Endodermal cell (in vitro differentiated cells): ENCODE data around the gene SLC17A8. TPM values are rescaled to one million over a fixed set of nuclear protein-coding genes. Genes with fewer than 3 reads are reported as not detected.

Source experiments
- DNase-seq: peaks from one replicate; pipeline ENCODE4 v3.0.0-alpha.2; 2017
- H3K27ac ChIP-seq: 2 replicates; pipeline ENCODE4 v1.5.1; 2013; ENCODE audit warnings: mild to moderate bottlenecking, low read depth, low read length, moderate library complexity
- H3K27me3 ChIP-seq: 2 replicates; pipeline ENCODE4 v1.6.1; 2013; ENCODE audit warnings: mild to moderate bottlenecking, low read length, moderate library complexity; ENCODE audit not compliant: insufficient read depth, control insufficient read depth, poor library complexity, severe bottlenecking
- H3K36me3 ChIP-seq: 2 replicates; pipeline ENCODE4 v1.7.0; 2013; ENCODE audit warnings: mild to moderate bottlenecking, low read length, moderate library complexity; ENCODE audit not compliant: control insufficient read depth, insufficient read depth
- H3K4me1 ChIP-seq: one replicate; pipeline ENCODE4 v1.7.0; 2013; ENCODE audit warnings: low read length; ENCODE audit not compliant: control insufficient read depth, insufficient read depth
- H3K4me3 ChIP-seq: 2 replicates; pipeline ENCODE4 v1.5.1; 2013; ENCODE audit warnings: mild to moderate bottlenecking, low read length, moderate library complexity
- H3K9ac ChIP-seq: 2 replicates; pipeline ENCODE4 v1.6.1; 2013; ENCODE audit warnings: mild to moderate bottlenecking, low read length, moderate library complexity; ENCODE audit not compliant: poor library complexity, severe bottlenecking; ENCODE audit errors: extremely low read depth
- H3K9me3 ChIP-seq: 2 replicates; pipeline ENCODE4 v1.6.1; 2013; ENCODE audit warnings: mild to moderate bottlenecking, low read length, moderate library complexity; ENCODE audit not compliant: control insufficient read depth
- H3K27ac Mint-ChIP-seq: 2 replicates; pipeline ENCODE4 v1.8.0; 2020; ENCODE audit warnings: mixed read lengths
- H3K27me3 Mint-ChIP-seq: 2 replicates; pipeline ENCODE4 v1.8.0; 2021; ENCODE audit warnings: mild to moderate bottlenecking, mixed read lengths; ENCODE audit not compliant: insufficient read depth
- H3K36me3 Mint-ChIP-seq: 2 replicates; pipeline ENCODE4 v1.8.0; 2020; ENCODE audit warnings: low read depth, mixed read lengths
- H3K4me1 Mint-ChIP-seq: 2 replicates; pipeline ENCODE4 v1.8.0; 2020; ENCODE audit warnings: mixed read lengths
- H3K4me3 Mint-ChIP-seq: 2 replicates; pipeline ENCODE4 v1.8.0; 2020; ENCODE audit warnings: mild to moderate bottlenecking, moderate library complexity, mixed read lengths
- H3K9me3 Mint-ChIP-seq: 2 replicates; pipeline ENCODE4 v1.8.0; 2020; ENCODE audit warnings: mild to moderate bottlenecking, mixed read lengths
- CTCF ChIP-seq: fragments of 200-600 bp; sonication (generic); conservative IDR thresholded peaks from 2 replicates; pipeline ENCODE4 v1.5.0; 2021; ENCODE audit warnings: antibody characterized with exemption, mild to moderate bottlenecking
- WGBS, 2 experiments: methylation state at CpG; one replicate each; pipeline versions ENCODE4 v1.1.5 to v1.1.7; 2013; ENCODE audit warnings: missing lambda C conversion rate in 2 of 2, mixed read lengths in 1 of 2; ENCODE audit not compliant: insufficient coverage in 1 of 2, insufficient read length in 1 of 2; 5-methylcytosine and 5-hydroxymethylcytosine counted together
- total RNA-seq, 2 donors: library from RNA; stranded (reverse); fragmentation: NEBNext Ultra II Directional in 1 of 2; extraction: Animal tissue kit (Norgen Biotek cat#: 25700) in 1 of 2; gene quantifications; 2 replicates in 1 of 2; 3 replicates in 1 of 2; pipeline ENCODE4 v1.2.1, GENCODE V29; 2021

SLC17A8 gene
- total RNA-seq, 2 donors from 2014 or later, result 0.40 TPM; not detected in 1

- Mint-ChIP-seq H3K4me3 (no peak overlapping the region), H3K9me3 (no peaks in the 10 kb centered on the region), H3K36me3 (no peaks in the 10 kb centered on the region), H3K27ac (no peak overlapping the region), H3K27me3 (no peaks in the 10 kb centered on the region), H3K4me1 (peaks cover 7% of the 10 kb centered on the region)
- no peak overlapping the region for H3K4me3 ChIP-seq
- H3K36me3 ChIP-seq, result no peaks in the 10 kb centered on the region
- no peak overlapping the region for H3K27ac ChIP-seq
- no peaks in the 10 kb centered on the region for H3K27me3 ChIP-seq
- no peaks in the 10 kb centered on the region for H3K4me1 ChIP-seq
- WGBS, 2 experiments, result 91 to 93% methylated on average over 3 of the region's 3 CpGs
- no peak overlapping the region for H3K9ac ChIP-seq
- no peak for TF ChIP-seq CTCF
- H3K9me3 ChIP-seq, result no peaks in the 10 kb centered on the region
- no peak for DNase-seq
These were observed 93.9 kb downstream of the SLC17A8 start for GRCh38 chr12:100450735-100451134.

GRCh38 chr12:100453951-100454350, 97.1 kb downstream of the SLC17A8 start:
- no peak overlapping the region for H3K27ac ChIP-seq
- Mint-ChIP-seq H3K4me1 (no peaks in the 10 kb centered on the region), H3K4me3 (no peak overlapping the region), H3K27me3 (no peaks in the 10 kb centered on the region), H3K27ac (no peak overlapping the region), H3K36me3 (no peaks in the 10 kb centered on the region), H3K9me3 (no peaks in the 10 kb centered on the region)
- no peak for DNase-seq
- H3K9me3 ChIP-seq, result no peaks in the 10 kb centered on the region
- no peak overlapping the region for H3K4me3 ChIP-seq
- H3K27me3 ChIP-seq, result no peaks in the 10 kb centered on the region
- no peaks in the 10 kb centered on the region for H3K36me3 ChIP-seq
- H3K9ac ChIP-seq, result no peak overlapping the region
- no peak for TF ChIP-seq CTCF
- H3K4me1 ChIP-seq, result no peaks in the 10 kb centered on the region
- WGBS, 2 experiments, result 83 to 92% methylated on average over 2 to 3 of the region's 3 CpGs

GRCh38 chr12:100455896-100456295, 99.0 kb downstream of the SLC17A8 start:
- Histone ChIP-seq H3K36me3 (no peaks in the 10 kb centered on the region), H3K4me1 (no peaks in the 10 kb centered on the region), H3K4me3 (no peak overlapping the region), H3K9me3 (no peaks in the 10 kb centered on the region), H3K27ac (no peak overlapping the region), H3K9ac (no peak overlapping the region), H3K27me3 (no peaks in the 10 kb centered on the region)
- no peak for TF ChIP-seq CTCF
- no peaks in the 10 kb centered on the region for H3K9me3 Mint-ChIP-seq
- no peak overlapping the region for H3K27ac Mint-ChIP-seq
- WGBS, 2 experiments, result 88 to 100% methylated on average over 1 to 3 of the region's 3 CpGs
- peaks cover 10% of the 10 kb centered on the region for H3K4me1 Mint-ChIP-seq
- DNase-seq, result no peak
- H3K36me3 Mint-ChIP-seq, result no peaks in the 10 kb centered on the region
- no peaks in the 10 kb centered on the region for H3K27me3 Mint-ChIP-seq
- no peak overlapping the region for H3K4me3 Mint-ChIP-seq
